Measurements from ENCODE around the gene BRD2.

BRD2 gene

GRCh38 chr6:32970413-32971241 lies 2.2 kb downstream of the BRD2 start:
- FAIRE-seq (peak; percentile 66), DNase-seq (ENCODE audit: extremely low spot score, insufficient read length, low read depth) (no peak)

DNA sequence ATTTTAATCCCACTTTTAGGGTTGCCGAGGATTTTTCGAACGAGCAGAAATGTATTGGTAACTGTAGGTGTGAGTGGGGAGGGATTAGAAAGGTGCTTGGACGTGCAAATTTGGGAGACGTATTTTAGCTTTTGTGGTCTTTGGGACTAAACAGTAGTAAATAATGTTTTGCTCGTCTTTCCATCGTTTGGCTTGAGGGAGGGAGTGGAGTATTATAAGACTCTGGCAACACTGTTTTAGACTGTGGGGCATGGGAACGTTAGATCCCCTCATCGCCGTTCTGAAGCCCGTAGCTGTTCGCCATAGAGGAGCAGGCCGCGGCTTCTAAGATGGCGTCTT lies 2.8 kb downstream of the BRD2 start:
- FAIRE-seq (no peak), DNase-seq (ENCODE audit: extremely low spot score, insufficient read length, low read depth) (no peak)

- DNase-seq (ENCODE audit: extremely low spot score, insufficient read length, low read depth) (peak; percentile 92), FAIRE-seq (peak; percentile 95)
Observed at GRCh38 chr6:32971581-32972352, 3.4 kb downstream of the BRD2 start.

DNA sequence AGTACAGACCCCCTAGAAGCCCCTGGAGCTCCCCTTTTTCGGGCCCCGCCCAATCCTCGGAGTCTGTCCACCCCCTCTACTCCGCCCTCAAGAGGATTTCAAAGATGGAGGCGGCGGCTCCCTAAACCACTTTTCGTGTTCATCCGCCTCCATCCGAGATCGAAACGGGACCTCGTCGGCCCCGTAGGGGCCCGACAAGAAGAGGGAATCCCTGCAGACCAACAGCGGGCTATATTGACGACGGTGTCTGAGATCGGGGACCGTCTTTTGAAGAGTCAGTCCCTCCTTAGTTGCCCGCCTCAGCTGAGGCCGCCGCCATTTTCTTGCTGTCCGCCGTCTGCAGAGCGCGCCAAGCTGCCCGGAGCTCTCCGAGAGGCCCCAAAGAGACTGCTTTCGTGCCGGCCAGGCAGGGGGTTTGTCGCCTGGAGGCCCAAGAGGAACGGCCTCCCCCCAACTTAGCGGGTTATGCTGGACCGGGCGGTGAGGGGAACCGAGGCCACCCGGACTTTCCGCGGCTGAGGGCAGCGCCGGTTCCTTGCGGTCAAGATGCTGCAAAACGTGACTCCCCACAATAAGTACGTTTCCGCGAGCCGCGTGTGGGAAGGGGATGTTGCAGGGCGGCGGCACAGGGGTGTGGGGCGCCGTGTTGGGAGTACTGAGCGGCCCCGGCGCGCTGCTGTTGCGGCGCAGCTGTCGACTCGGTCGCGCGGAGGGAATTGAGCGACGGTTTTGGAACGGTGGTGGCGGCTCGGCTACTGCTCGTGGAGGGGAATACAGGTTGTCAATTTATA lies 4.2 kb downstream of the BRD2 start:
- DNase-seq (ENCODE audit: extremely low spot score, insufficient read length, low read depth) (no peak), FAIRE-seq (no peak)

GRCh38 chr6:32973144-32974015 lies 5.0 kb downstream of the BRD2 start:
- no peak for FAIRE-seq
- DNase-seq (ENCODE audit: extremely low spot score, insufficient read length, low read depth): no peak

DNA sequence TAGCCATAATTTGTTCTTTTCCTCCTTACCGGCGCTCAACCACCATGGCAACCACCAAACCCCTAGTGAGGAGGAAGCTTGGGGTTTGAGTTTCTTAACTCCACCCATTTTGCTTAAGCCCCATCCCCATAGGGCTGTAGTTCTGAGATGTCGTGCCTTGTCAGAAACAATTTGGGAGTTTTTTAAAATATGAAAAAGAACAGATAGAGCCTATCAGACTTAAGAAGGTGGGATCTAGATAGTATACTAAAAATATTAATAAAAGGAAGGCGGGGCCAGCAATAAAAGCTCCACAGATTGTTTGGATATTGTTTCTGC lies 5.6 kb downstream of the BRD2 start:
- no peak for FAIRE-seq
- no peak for DNase-seq (ENCODE audit: extremely low spot score, insufficient read length, low read depth)

DNA sequence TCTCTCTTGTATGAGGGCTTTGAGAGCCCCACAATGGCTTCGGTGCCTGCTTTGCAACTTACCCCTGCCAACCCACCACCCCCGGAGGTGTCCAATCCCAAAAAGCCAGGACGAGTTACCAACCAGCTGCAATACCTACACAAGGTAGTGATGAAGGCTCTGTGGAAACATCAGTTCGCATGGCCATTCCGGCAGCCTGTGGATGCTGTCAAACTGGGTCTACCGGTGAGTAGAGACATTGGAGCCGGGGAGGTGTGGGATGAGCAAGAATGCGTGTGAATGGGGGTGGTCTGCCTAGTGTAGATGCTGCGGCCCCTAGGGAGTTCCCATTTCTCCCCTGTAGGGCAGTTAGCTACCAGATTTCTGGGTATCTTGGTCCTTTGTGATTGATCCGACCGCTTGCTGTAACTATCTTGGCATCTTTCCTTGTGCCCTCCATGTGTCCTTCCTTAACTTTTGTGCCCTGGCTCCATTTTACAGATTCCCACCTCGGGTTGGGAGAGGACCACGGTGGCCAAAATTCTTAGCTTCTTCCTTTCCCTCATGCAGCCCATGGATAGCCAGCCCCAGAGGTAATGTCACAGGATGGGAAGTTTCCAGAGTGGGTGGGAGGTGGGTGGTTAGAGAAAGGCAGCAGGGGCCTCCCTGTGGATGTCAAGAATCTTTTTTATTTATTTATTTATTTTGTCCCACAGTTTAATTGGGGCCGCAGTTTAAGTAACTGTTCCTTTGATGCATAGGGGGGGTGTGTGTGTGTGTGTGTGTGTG lies 6.3 kb downstream of the BRD2 start:
- FAIRE-seq: no peak
- DNase-seq (ENCODE audit: extremely low spot score, insufficient read length, low read depth): no peak

- no peak for FAIRE-seq
- DNase-seq (ENCODE audit: extremely low spot score, insufficient read length, low read depth): no peak
Observed at GRCh38 chr6:32975886-32976285, 7.5 kb downstream of the BRD2 start.

DNA sequence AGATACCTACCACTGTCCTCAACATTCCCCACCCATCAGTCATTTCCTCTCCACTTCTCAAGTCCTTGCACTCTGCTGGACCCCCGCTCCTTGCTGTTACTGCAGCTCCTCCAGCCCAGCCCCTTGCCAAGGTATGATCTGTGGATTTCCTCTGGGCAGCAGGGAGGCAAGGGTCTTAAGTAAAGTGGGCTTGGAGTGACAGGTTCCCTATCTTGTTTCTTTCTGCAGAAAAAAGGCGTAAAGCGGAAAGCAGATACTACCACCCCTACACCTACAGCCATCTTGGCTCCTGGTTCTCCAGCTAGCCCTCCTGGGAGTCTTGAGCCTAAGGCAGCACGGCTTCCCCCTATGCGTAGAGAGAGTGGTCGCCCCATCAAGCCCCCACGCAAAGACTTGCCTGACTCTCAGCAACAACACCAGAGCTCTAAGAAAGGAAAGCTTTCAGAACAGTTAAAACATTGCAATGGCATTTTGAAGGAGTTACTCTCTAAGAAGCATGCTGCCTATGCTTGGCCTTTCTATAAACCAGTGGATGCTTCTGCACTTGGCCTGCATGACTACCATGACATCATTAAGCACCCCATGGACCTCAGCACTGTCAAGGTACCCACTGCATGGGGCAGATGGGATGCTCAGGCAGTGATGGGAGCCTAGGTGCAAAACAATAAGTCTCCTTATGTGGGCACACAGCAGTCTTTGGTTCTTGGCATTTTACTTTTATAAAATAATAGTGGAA lies 8.1 kb downstream of the BRD2 start:
- no peak for DNase-seq (ENCODE audit: extremely low spot score, insufficient read length, low read depth)
- no peak for FAIRE-seq

DNA sequence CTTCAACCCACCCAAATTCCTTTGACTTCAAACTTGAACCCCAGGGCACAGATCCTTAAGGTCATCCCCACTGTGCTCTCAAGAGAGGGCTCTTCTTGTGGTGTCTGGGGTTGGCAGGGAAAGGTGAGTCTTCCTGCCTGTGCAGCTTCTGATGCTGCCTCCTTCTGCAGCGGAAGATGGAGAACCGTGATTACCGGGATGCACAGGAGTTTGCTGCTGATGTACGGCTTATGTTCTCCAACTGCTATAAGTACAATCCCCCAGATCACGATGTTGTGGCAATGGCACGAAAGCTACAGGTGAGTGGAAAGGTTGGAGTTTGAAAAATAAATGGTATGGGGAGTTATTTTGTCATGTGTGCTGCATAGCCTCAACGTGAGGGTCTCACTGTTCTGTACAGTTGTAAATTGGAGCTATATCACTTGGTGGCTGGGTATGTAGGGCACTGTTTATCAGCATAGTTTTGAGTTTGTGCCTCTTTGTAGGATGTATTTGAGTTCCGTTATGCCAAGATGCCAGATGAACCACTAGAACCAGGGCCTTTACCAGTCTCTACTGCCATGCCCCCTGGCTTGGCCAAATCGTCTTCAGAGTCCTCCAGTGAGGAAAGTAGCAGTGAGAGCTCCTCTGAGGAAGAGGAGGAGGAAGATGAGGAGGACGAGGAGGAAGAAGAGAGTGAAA lies 9.0 kb downstream of the BRD2 start:
- DNase-seq (ENCODE audit: extremely low spot score, insufficient read length, low read depth) (no peak), FAIRE-seq (no peak)

DNA sequence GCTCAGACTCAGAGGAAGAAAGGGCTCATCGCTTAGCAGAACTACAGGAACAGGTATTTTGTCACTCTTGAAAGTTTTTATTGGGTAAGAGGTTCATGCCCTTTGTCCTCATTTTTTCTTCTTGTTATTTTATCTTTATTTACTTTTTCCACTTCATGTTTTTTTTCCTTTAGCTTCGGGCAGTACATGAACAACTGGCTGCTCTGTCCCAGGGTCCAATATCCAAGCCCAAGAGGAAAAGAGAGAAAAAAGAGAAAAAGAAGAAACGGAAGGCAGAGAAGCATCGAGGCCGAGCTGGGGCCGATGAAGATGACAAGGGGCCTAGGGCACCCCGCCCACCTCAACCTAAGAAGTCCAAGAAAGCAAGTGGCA lies 9.5 kb downstream of the BRD2 start:
- no peak for DNase-seq (ENCODE audit: extremely low spot score, insufficient read length, low read depth)
- no peak for FAIRE-seq

- FAIRE-seq: no peak
- DNase-seq (ENCODE audit: extremely low spot score, insufficient read length, low read depth): no peak
Observed at GRCh38 chr6:32979720-32980487, 11.5 kb downstream of the BRD2 start.

GRCh38 chr6:32980488-32981038 lies 12.2 kb downstream of the BRD2 start:
- FAIRE-seq: no peak

GRCh38 chr6:32982084-32982701 lies 13.8 kb downstream of the BRD2 start:
- DNase-seq (ENCODE audit: extremely low spot score, insufficient read length, low read depth) (no peak), FAIRE-seq (no peak)

More at GRCh38 chr6:32980488-32981038, 12.2 kb downstream of the BRD2 start:
- DNase-seq (ENCODE audit: extremely low spot score, insufficient read length, low read depth): no peak

DNA sequence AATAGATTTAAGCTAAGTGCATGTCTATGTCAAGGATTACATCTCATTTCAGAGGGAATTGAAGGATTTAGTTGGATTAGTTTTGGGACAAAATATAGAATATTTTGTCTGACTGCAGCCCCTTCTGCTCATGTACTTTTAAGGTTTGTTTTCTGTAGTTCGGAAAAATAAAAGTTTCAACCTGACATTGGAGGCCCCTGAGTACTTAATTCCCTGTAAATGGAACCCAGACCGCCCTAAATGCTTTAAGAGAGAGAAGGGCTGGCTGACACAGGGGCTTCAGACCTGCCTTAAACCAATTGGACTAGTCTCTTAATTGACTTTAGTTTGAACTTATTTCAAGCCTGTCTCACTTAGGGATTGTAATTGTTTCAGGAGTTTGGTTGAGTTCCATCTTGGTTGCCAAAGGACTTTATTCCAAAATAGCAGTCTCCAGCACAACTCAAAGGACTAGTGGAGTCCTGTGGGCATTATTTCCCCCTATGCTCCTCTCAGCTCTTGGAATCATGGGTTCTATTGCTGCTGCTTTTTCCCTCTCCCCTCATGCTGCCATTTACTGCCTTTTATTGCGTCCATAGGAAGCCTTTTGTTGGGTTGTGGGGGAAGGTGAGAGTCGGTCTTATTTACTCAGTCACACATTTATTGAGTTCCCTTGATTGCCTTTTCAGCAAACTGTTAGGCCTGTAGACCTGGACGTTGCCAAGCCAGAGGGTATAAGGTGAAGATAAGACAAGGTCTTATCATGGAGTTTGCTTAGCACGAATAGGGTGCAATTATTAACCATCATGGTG lies 14.5 kb downstream of the BRD2 start:
- FAIRE-seq: no peak
- DNase-seq (ENCODE audit: extremely low spot score, insufficient read length, low read depth): no peak

DNA sequence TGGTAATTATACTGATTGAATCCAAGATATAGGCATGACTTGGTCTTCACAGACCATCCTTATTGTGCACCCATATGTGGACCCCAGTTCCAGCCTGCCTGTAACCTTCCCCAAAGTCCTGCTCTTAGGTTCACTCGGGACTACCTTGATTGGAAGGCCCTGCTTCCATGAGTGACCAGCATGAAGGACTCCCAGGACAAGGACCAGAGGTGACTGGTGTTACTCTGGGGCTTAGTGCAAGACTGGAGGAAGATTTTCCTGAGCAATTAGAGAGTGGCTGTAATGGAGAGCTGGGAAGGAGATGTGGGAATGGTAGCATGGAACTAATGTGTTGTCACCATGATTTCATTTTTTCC lies 15.1 kb downstream of the BRD2 start:
- no peak for DNase-seq (ENCODE audit: extremely low spot score, insufficient read length, low read depth)
- no peak for FAIRE-seq
